Stimulated activated CD4-positive, alpha-beta T cell treated with anti-CD3 and anti-CD28 coated beads, Interleukin-12 subunit alpha, Interleukin-12 subunit beta, amount 100 ng/mL, for 24 hours (primary cell): ENCODE data around the gene PCDHB10.
"Not testable (repeated sequence)": the region's sequence is repeated elsewhere in the genome, so short reads cannot be mapped to it uniquely, and the experiment has no call there.

Experiments used
- DNase-seq, 2 experiments: peaks; one replicate each; pipeline ENCODE4 v3.0.0-alpha.2; 2020; ENCODE audit warnings: low read depth in 2 of 2

The PCDHB10 gene

DNA sequence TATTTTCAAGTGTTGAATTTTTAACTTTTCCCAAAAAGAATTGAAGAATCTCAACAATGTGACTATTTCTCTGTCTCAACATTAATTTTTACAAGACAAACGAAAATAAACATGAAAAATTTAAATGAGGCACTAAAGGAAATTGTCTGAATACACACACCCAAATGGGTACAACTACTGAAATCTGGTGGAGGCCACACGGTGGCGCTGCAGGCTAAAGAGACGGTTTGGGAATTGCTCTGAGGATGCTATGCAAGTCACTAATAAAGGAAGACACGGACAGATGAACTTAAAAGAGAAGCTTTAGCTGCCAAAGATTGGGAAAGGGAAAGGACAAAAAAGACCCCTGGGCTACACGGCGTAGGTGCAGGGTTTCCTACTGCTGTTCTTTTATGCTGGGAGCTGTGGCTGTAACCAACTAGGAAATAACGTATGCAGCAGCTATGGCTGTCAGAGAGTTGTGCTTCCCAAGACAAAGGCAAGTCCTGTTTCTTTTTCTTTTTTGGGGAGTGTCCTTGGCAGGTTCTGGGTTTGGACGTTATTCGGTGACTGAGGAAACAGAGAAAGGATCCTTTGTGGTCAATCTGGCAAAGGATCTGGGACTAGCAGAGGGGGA is at the start of gene PCDHB10:
Gene PCDHB10 (plus strand): TSS at position 244 of the 616 bp plus-strand sequence. CDS start 200 bp downstream, at position 444.
- no peak for DNase-seq

DNA sequence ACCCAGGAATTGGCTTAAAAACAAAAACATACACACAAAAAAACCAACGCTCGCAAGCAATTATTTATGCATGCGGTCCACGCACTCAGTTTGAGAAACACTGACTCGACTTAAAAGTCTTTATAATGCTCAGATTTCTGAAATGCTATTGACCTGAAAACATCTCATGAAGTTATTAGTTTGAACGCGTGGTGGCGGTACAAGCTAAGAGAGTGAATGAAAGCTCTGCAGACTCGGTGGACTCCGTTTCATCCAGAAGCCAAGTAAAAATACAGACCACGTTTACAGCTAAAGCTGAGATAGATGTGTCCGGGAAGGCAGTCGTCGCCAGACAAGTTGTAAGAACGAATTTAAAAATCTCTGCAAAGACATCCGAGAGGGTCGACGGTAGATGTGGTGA is 42.3 kb upstream of the PCDHB10 start, which contains the start of gene PCDHB6:
Gene PCDHB6 (plus strand): TSS at position 246 of the 400 bp plus-strand sequence. CDS start 201 bp downstream, outside the sequence.
- DNase-seq, result no peak

DNA sequence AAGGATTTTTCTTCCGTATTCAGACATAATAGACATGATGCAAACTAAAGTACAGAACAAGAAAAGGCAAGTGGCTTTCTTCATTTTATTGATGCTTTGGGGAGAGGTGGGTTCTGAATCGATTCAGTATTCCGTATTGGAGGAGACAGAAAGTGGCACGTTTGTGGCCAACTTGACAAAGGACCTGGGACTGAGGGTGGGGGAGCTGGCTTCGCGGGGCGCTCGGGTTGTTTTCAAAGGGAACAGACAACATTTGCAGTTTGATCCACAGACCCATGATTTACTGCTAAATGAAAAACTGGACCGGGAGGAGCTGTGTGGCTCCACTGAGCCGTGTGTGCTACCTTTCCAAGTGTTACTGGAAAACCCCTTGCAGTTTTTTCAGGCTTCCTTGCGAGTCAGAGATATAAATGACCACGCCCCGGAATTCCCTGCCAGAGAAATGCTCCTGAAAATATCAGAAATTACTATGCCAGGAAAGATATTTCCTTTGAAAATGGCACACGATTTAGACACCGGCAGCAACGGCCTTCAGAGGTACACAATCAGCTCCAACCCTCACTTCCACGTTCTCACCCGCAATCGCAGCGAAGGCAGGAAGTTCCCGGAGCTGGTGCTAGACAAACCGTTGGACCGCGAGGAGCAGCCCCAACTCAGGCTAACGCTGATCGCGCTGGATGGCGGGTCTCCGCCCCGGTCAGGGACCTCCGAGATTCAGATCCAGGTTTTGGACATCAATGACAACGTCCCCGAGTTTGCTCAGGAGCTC is 41.7 kb upstream of the PCDHB10 start:
- DNase-seq, result no peak

- no peak for DNase-seq
These were observed 41.2 kb upstream of the PCDHB10 start for GRCh38 chr5:141150993-141151325.

- DNase-seq, result not testable (repeated sequence)
These were observed 40.5 kb upstream of the PCDHB10 start for GRCh38 chr5:141151632-141152031.

GRCh38 chr5:141152096-141152495 is 40.1 kb upstream of the PCDHB10 start:
- not testable (repeated sequence) for DNase-seq

- DNase-seq, result no peak
These were observed 36.4 kb upstream of the PCDHB10 start for GRCh38 chr5:141155540-141156374.

GRCh38 chr5:141157356-141157755 is 34.8 kb upstream of the PCDHB10 start:
- DNase-seq, result not testable (repeated sequence)

DNA sequence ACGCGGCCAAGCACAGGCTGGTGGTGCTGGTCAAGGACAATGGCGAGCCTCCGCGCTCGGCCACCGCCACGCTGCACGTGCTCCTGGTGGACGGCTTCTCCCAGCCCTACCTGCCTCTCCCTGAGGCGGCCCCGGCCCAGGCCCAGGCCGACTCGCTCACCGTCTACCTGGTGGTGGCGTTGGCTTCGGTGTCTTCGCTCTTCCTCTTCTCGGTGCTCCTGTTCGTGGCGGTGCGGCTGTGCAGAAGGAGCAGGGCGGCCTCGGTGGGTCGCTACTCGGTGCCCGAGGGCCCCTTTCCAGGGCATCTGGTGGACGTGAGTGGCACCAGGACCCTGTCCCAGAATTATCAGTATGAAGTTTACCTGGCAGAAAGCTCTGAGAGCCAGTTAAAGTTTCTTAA is 34.3 kb upstream of the PCDHB10 start:
- DNase-seq, result not testable (repeated sequence)

GRCh38 chr5:141172381-141173204 is 19.6 kb upstream of the PCDHB10 start, which contains the start of gene PCDHB7:
PCDHB7 (plus strand) TSS chr5:141172644; CDS start chr5:141172836, 192 bp downstream.
- DNase-seq, result no peak

GRCh38 chr5:141174291-141175104 is 17.7 kb upstream of the PCDHB10 start:
- DNase-seq, result not testable (repeated sequence)

- DNase-seq, result no peak
These were observed 16.2 kb upstream of the PCDHB10 start for GRCh38 chr5:141175933-141176332.

- not testable (repeated sequence) for DNase-seq
These were observed 14.5 kb upstream of the PCDHB10 start, which contains the start of gene PCDHB8 for GRCh38 chr5:141177577-141178191. PCDHB8 (plus strand) TSS chr5:141177790; CDS start chr5:141178035, 245 bp downstream.

- not testable (repeated sequence) for DNase-seq
These were observed 12.8 kb upstream of the PCDHB10 start for GRCh38 chr5:141179371-141179770.

DNA sequence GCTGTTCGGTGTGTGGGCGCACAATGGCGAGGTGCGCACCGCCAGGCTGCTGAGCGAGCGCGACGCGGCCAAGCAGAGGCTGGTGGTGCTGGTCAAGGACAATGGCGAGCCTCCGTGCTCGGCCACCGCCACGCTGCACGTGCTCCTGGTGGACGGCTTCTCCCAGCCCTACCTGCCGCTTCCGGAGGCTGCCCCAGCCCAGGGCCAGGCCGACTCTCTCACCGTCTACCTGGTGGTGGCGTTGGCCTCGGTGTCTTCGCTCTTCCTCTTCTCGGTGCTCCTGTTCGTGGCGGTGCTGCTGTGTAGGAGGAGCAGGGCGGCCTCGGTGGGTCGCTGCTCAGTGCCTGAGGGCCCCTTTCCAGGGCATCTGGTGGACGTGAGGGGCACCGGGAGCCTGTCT is 12.3 kb upstream of the PCDHB10 start:
- not testable (repeated sequence) for DNase-seq

DNA sequence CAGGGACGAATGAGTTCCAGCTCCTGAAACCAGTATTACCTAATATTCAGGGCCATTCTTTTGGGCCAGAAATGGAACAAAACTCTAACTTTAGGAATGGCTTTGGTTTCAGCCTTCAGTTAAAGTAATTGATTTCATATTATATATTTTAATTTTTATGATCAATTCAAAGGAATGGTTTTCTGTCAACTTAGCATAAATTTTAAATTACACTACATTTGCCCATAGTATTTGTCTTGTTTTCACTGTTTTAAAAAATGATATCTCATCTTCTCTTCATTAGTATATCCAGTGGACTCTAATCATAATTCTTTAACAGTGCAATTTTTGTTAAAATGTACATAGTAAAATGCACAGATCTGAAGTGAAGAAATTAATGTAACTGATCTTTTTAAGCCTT is 11.8 kb upstream of the PCDHB10 start:
- DNase-seq, result no peak

DNA sequence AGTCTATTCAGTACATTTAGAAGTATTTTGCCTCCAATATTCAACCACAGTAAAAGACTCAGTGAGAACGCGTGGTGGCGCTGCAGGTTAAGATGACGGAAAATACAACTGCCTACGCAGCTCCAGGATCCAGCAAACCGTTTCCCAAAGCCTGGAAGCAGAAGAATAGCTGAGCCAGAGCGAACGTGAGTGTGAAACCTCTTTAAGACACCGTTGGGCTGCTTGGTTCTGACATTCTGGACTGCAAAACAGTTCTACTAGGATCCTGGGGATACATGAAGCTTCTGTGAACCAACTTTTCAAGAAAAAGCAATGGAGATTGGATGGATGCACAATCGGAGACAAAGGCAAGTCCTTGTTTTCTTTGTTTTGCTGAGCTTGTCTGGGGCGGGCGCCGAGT is 9.9 kb upstream of the PCDHB10 start, which contains the start of gene PCDHB16:
Gene PCDHB16 (plus strand): TSS at position 140 of the 400 bp plus-strand sequence. CDS start 173 bp downstream, at position 313.
- DNase-seq, result no peak

DNA sequence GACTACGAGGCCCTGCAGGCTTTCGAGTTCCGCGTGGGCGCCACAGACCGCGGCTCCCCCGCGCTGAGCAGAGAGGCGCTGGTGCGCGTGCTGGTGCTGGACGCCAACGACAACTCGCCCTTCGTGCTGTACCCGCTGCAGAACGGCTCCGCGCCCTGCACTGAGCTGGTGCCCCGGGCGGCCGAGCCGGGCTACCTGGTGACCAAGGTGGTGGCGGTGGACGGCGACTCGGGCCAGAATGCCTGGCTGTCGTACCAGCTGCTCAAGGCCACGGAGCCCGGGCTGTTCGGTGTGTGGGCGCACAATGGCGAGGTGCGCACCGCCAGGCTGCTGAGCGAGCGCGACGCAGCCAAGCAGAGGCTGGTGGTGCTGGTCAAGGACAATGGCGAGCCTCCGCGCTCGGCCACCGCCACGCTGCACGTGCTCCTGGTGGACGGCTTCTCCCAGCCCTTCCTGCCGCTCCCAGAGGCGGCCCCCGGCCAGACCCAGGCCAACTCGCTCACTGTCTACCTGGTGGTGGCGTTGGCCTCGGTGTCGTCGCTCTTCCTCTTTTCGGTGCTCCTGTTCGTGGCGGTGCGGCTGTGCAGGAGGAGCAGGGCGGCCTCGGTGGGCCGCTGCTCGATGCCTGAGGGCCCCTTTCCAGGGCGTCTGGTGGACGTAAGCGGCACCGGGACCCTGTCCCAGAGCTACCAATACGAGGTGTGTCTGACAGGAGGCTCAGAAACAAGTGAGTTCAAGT is 7.9 kb upstream of the PCDHB10 start:
- not testable (repeated sequence) for DNase-seq
